ENCODE results near the gene ANAPC10. TPM values are rescaled to one million over a fixed set of nuclear protein-coding genes. Genes with fewer than 3 reads are reported as not detected.

ANAPC10 gene
- total and polyA plus RNA-seq, 4 donors = 12.9 to 22.8 (median 19.4) TPM

GRCh38 chr4:144969821-144970220 is 128.2 kb downstream of the ANAPC10 start:
- Histone ChIP-seq H3K36me3 (ENCODE audit: control insufficient read depth in 1 of 2, insufficient read depth in 2 of 2, low read length in 1 of 2) (no peaks in the 10 kb centered on the region), H3K27ac (ENCODE audit: low read depth in 1 of 2, low read length in 2 of 2) (no peak overlapping the region), H3K4me3 (ENCODE audit: low read length in 2 of 2) (no peak overlapping the region), H3K27me3 (ENCODE audit: control insufficient read depth in 1 of 2, insufficient read depth in 2 of 2, low read length in 1 of 2) (no peaks in the 10 kb centered on the region), H3K4me1 (ENCODE audit: control insufficient read depth in 1 of 2, insufficient read depth in 2 of 2, low read length in 2 of 2) (no peaks in the 10 kb centered on the region), H3K9me3 (ENCODE audit: control insufficient read depth, low read length) (no peaks in the 10 kb centered on the region)
- intact Hi-C loops (cut with DNase I) = no loop called here
- DNase-seq (no peak), ATAC-seq (ENCODE audit: low FRiP score) (no peak)
- WGBS, 2 donors = 70 to 89% methylated on average over 2 of the region's 2 CpGs

- no peaks in the 10 kb centered on the region for H3K36me3 ChIP-seq (ENCODE audit: control insufficient read depth in 1 of 2, insufficient read depth in 2 of 2, low read length in 1 of 2)
- no peak overlapping the region for H3K4me3 ChIP-seq (ENCODE audit: low read length in 2 of 2)
- H3K27me3 ChIP-seq (ENCODE audit: control insufficient read depth in 1 of 2, insufficient read depth in 2 of 2, low read length in 1 of 2) = no peaks in the 10 kb centered on the region
- DNase-seq (no peak), ATAC-seq (ENCODE audit: low FRiP score) (no peak)
- no peak overlapping the region for H3K27ac ChIP-seq (ENCODE audit: low read depth in 1 of 2, low read length in 2 of 2)
- H3K4me1 ChIP-seq (ENCODE audit: control insufficient read depth in 1 of 2, insufficient read depth in 2 of 2, low read length in 2 of 2) = no peaks in the 10 kb centered on the region
- H3K9me3 ChIP-seq (ENCODE audit: control insufficient read depth, low read length) = no peaks in the 10 kb centered on the region
- intact Hi-C loops (cut with DNase I) = no loop called here
- 93 to 94% methylated on average over 3 of the region's 3 CpGs for WGBS, 2 donors
Measured at GRCh38 chr4:144968606-144969005, 129.4 kb downstream of the ANAPC10 start.

GRCh38 chr4:144967161-144967560 is 130.8 kb downstream of the ANAPC10 start:
- DNase-seq = no peak
- Histone ChIP-seq H3K36me3 (ENCODE audit: control insufficient read depth in 1 of 2, insufficient read depth in 2 of 2, low read length in 1 of 2) (no peaks in the 10 kb centered on the region), H3K27ac (ENCODE audit: low read depth in 1 of 2, low read length in 2 of 2) (no peak overlapping the region), H3K9me3 (ENCODE audit: control insufficient read depth, low read length) (no peaks in the 10 kb centered on the region), H3K4me1 (ENCODE audit: control insufficient read depth in 1 of 2, insufficient read depth in 2 of 2, low read length in 2 of 2) (no peaks in the 10 kb centered on the region), H3K27me3 (ENCODE audit: control insufficient read depth in 1 of 2, insufficient read depth in 2 of 2, low read length in 1 of 2) (no peaks in the 10 kb centered on the region), H3K4me3 (ENCODE audit: low read length in 2 of 2) (no peak overlapping the region)
- ATAC-seq (ENCODE audit: low FRiP score) = no peak
- intact Hi-C loops (cut with DNase I) = no loop called here
- 95 to 97% methylated on average over 4 of the region's 4 CpGs for WGBS, 2 donors

- no peak for ATAC-seq (ENCODE audit: low FRiP score)
- Histone ChIP-seq H3K27me3 (ENCODE audit: control insufficient read depth in 1 of 2, insufficient read depth in 2 of 2, low read length in 1 of 2) (no peaks in the 10 kb centered on the region), H3K4me1 (ENCODE audit: control insufficient read depth in 1 of 2, insufficient read depth in 2 of 2, low read length in 2 of 2) (no peaks in the 10 kb centered on the region), H3K36me3 (ENCODE audit: control insufficient read depth in 1 of 2, insufficient read depth in 2 of 2, low read length in 1 of 2) (no peaks in the 10 kb centered on the region), H3K9me3 (ENCODE audit: control insufficient read depth, low read length) (no peaks in the 10 kb centered on the region), H3K4me3 (ENCODE audit: low read length in 2 of 2) (no peak overlapping the region), H3K27ac (ENCODE audit: low read depth in 1 of 2, low read length in 2 of 2) (no peak overlapping the region)
- DNase-seq = no peak
- intact Hi-C loops (cut with DNase I) = no loop called here
- 83 to 90% methylated on average over 4 of the region's 4 CpGs for WGBS, 2 donors
Measured at GRCh38 chr4:144962300-144962699, 135.7 kb downstream of the ANAPC10 start.

- 76 to 83% methylated on average over 1 of the region's 1 CpG for WGBS, 2 donors
- H3K36me3 ChIP-seq (ENCODE audit: control insufficient read depth in 1 of 2, insufficient read depth in 2 of 2, low read length in 1 of 2) = no peaks in the 10 kb centered on the region
- H3K27me3 ChIP-seq (ENCODE audit: control insufficient read depth in 1 of 2, insufficient read depth in 2 of 2, low read length in 1 of 2) = no peaks in the 10 kb centered on the region
- H3K4me1 ChIP-seq (ENCODE audit: control insufficient read depth in 1 of 2, insufficient read depth in 2 of 2, low read length in 2 of 2) = no peaks in the 10 kb centered on the region
- H3K27ac ChIP-seq (ENCODE audit: low read depth in 1 of 2, low read length in 2 of 2) = no peak overlapping the region
- no peak for DNase-seq
- intact Hi-C loops (cut with DNase I) = no loop called here
- ATAC-seq (ENCODE audit: low FRiP score) = no peak
- peaks cover 7% of the 10 kb centered on the region for H3K9me3 ChIP-seq (ENCODE audit: control insufficient read depth, low read length)
- no peak overlapping the region for H3K4me3 ChIP-seq (ENCODE audit: low read length in 2 of 2)
Measured at GRCh38 chr4:144955104-144955503, 142.9 kb downstream of the ANAPC10 start.

- ATAC-seq (ENCODE audit: low FRiP score) (no peak), DNase-seq (no peak)
- WGBS, 2 donors = 77 to 86% methylated on average over 1 of the region's 1 CpG
- intact Hi-C loops (cut with DNase I) = no loop called here
- H3K4me1 ChIP-seq (ENCODE audit: control insufficient read depth in 1 of 2, insufficient read depth in 2 of 2, low read length in 2 of 2) = no peaks in the 10 kb centered on the region
- H3K27me3 ChIP-seq (ENCODE audit: control insufficient read depth in 1 of 2, insufficient read depth in 2 of 2, low read length in 1 of 2) = no peaks in the 10 kb centered on the region
- H3K36me3 ChIP-seq (ENCODE audit: control insufficient read depth in 1 of 2, insufficient read depth in 2 of 2, low read length in 1 of 2) = no peaks in the 10 kb centered on the region
- peaks cover 7% of the 10 kb centered on the region for H3K9me3 ChIP-seq (ENCODE audit: control insufficient read depth, low read length)
- H3K27ac ChIP-seq (ENCODE audit: low read depth in 1 of 2, low read length in 2 of 2) = no peak overlapping the region
- no peak overlapping the region for H3K4me3 ChIP-seq (ENCODE audit: low read length in 2 of 2)
Measured at GRCh38 chr4:144954230-144954629, 143.8 kb downstream of the ANAPC10 start.

- 78 to 83% methylated on average over 5 of the region's 5 CpGs for WGBS, 2 donors
- ATAC-seq (ENCODE audit: low FRiP score) (no peak), DNase-seq (no peak)
- Histone ChIP-seq H3K4me1 (ENCODE audit: control insufficient read depth in 1 of 2, insufficient read depth in 2 of 2, low read length in 2 of 2) (no peaks in the 10 kb centered on the region), H3K36me3 (ENCODE audit: control insufficient read depth in 1 of 2, insufficient read depth in 2 of 2, low read length in 1 of 2) (no peaks in the 10 kb centered on the region), H3K9me3 (ENCODE audit: control insufficient read depth, low read length) (peaks cover 4% of the 10 kb centered on the region), H3K4me3 (ENCODE audit: low read length in 2 of 2) (no peak overlapping the region), H3K27me3 (ENCODE audit: control insufficient read depth in 1 of 2, insufficient read depth in 2 of 2, low read length in 1 of 2) (no peaks in the 10 kb centered on the region), H3K27ac (ENCODE audit: low read depth in 1 of 2, low read length in 2 of 2) (no peak overlapping the region)
- intact Hi-C loops (cut with DNase I) = no loop called here
Measured at GRCh38 chr4:144948421-144948820, 149.6 kb downstream of the ANAPC10 start.

GRCh38 chr4:144948009-144948408 is 150.0 kb downstream of the ANAPC10 start:
- ATAC-seq (ENCODE audit: low FRiP score) (no peak), DNase-seq (no peak)
- peaks cover 4% of the 10 kb centered on the region for H3K9me3 ChIP-seq (ENCODE audit: control insufficient read depth, low read length)
- H3K27ac ChIP-seq (ENCODE audit: low read depth in 1 of 2, low read length in 2 of 2) = no peak overlapping the region
- H3K27me3 ChIP-seq (ENCODE audit: control insufficient read depth in 1 of 2, insufficient read depth in 2 of 2, low read length in 1 of 2) = no peaks in the 10 kb centered on the region
- WGBS, 2 donors = 79 to 81% methylated on average over 2 of the region's 2 CpGs
- intact Hi-C loops (cut with DNase I) = no loop called here
- no peaks in the 10 kb centered on the region for H3K4me1 ChIP-seq (ENCODE audit: control insufficient read depth in 1 of 2, insufficient read depth in 2 of 2, low read length in 2 of 2)
- no peaks in the 10 kb centered on the region for H3K36me3 ChIP-seq (ENCODE audit: control insufficient read depth in 1 of 2, insufficient read depth in 2 of 2, low read length in 1 of 2)
- no peak overlapping the region for H3K4me3 ChIP-seq (ENCODE audit: low read length in 2 of 2)
